GM19395 (cell line): ENCODE measurements around the gene FOXK2.
"Not testable (repeated sequence)": the region's sequence is repeated elsewhere in the genome, so short reads cannot be mapped to it uniquely, and the experiment has no call there.

Experiments used
- ATAC-seq: cut with Tn5 transposase; IDR thresholded peaks from one replicate; pipeline ENCODE4 v1.9.1; 2021; ENCODE audit warnings: mild to moderate bottlenecking, moderate library complexity; ENCODE audit not compliant: unreplicated experiment

The FOXK2 gene

DNA sequence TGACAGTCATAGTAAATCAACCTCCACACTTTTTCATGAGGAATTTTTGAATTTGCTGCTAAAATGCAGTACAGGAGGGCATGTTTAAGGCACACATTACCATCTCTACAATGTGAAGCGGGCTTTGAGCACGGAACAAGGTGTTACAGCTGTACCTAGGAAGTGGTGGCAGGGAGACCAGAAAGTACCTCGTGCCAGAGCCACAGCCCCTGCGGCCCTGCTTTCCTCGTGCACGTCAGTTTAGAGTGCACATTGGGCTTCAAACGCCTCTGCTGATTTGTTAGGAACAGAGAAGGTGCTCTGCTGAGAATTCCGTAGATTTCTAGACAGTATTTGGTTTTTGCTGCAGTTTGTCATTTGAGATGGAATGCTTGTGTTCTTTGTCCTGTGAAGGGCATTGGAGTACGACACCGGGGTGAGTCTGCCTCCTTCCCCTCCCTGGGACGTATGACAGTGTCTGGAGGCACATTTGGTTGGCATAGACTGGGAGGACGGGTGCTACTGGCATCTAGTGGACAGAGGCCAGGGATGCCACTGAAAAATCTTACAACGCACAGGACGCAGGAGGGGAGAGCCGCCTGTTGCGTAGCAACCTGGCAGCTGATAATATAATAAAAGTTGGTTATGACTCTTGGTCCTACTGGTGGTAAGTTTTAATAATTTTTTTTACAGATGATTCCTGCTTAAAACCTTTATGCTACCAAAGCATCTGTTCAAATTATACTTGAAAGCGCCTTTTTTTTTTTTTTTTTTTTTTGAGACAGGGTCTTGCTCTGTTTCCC, 9.1 kb downstream of the FOXK2 start:
- no peak for ATAC-seq

DNA sequence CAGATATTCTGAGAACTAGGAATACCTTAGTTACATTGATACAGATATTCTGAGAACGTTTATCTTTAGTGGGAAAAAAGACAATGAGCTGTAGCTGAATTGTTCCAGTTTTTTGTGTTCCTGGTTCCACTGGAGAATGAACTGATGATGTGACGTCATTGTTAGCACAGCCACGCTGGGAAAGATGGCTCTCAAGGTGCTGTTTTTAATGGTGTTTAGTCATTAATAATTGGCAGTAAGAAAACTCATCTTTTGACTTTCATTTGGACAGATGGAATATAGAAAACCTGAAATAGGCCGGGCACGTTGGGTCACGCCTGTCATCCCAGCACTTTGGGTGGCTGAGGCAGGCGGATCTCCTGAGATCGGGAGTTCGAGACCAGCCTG, 10.4 kb downstream of the FOXK2 start:
- ATAC-seq: no peak

DNA sequence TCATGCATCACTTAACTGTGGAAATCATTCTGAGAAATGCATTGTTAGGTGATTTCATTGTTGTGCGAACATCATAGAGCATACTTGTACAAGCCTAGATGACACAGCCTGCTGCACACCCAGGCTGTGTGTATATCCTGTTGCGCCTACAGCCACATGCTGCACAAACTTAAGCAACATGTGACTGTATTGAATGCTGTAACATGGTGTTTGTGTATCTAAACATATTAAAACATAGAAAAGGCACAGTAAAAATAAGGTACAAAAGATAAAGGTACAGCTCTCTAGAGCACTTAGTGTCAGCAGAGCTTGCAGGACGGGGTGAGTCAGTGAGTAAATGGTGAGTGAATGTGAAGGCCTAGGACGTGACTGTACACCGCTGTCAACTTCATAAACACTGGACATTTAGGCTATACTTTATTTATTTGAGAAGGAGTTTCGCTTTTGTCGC, 11.9 kb downstream of the FOXK2 start:
- no peak for ATAC-seq

- ATAC-seq: no peak
Observed at GRCh38 chr17:82534401-82534812, 14.9 kb downstream of the FOXK2 start.

DNA sequence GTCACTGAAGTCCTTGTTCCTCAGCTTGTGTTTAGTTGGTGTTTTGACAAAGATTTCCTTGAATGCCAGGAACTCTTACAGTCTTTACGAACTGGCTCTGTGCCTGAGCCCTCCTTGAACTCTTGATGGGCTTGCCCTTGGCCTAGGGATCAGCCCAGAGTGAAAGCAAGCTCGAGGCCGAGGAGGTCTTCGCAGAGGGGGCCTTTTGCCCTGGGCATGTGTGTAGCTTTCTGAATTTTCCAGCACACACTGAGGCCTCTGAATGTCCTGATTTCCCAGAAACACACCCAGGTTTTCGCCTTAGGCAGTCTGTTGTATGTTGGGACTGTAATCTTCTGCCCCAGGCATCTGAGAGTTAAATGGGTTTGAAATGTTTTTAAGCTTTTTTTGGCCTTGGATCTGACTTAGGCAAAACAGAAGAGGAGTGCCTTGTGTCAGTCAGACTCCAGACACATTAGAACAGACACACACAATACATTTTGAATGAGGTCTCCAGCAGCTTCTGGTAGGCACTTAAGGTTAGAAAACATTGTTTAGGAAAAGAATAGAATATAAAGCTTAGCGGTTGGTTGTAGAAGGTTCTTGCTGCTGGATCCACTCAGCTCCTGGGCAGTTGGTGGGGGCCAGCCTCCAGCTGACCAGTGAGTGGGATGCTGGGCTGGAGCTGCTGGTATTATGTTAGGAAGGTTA, 17.1 kb downstream of the FOXK2 start:
- ATAC-seq: no peak

DNA sequence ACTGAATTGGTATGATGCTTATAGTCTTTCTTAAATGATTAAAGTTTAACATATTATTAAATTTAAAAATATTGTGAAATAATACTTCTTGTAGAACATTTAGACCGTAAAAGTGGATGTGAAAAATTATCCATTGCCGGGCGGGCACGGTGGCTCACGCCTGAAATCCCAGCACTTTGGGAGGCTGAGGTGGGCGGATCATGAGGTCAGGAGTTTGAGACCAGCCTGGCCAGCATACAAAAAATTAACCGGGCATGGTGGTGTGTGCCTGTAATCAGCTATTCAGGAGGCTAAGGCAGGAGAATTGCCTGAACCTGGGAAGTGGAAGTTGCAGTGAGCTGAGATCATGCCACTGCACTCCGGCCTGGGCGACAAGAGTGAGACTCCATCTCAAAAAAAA, 17.7 kb downstream of the FOXK2 start:
- not testable (repeated sequence) for ATAC-seq

DNA sequence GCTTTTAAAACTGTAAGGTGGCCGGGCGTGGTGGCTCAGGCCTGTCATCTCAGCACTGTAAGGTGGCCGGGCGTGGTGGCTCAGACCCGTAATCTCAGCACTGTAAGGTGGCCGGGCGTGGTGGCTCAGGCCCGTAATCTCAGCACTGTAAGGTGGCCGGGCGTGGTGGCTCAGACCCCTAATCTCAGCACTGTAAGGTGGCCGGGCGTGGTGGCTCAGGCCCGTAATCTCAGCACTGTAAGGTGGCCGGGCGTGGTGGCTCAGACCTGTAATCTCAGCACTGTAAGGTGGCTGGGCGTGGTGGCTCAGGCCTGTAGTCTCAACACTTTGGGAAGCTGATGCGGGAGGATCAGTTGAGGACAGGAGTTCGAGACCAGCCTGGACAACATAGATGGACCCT, 19.5 kb downstream of the FOXK2 start:
- ATAC-seq: not testable (repeated sequence)

GRCh38 chr17:82542439-82542838, 22.9 kb downstream of the FOXK2 start:
- ATAC-seq: no peak

DNA sequence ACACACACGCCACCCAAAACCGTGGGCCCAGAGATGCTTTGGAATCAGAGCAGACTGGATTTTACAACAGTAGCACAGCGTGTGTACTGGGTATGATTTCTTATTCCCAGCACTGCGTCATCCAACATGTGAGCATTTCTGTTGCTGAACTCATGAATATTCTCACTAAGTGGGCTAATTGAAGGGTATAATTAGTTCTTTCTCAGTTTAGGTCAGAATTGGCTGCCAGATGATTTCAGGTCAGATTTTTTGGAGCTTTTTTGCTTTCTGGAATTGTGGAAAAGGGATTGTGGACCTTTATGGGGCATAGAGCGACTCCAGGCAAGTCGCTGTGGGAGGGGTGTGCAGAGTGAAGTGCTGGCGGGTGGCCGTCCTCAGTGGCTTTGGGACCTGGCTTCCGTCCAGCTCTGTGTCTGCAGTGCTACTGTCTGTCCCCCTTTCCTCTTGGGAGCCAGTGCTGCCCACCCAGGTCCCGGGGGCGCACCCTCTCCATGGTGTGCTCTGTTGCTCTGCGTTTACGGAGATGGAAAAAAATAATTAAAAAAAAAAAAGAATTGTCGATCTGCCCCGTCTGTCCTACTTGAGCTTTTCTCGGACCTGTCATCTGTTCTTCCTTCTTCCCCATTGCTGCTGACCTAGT, 25.0 kb downstream of the FOXK2 start:
- ATAC-seq: no peak

DNA sequence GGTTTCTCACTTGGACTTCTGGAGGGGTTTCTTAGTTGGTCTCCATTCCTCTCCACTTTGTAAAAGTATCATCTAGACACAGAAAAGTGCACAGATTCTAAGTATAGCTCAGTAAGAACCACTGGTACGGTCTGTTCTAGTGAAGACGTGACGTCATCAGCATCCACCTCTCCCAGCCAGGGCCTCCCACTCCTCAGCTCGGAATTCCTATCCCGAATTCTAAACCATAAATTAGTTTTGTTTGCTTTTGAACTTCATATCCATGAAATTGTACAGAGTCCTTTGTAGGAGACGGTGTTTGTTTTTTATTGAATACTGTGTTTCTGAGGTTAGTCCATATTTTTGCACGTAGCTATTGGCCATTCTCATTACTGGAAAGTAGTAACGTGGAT, 25.5 kb downstream of the FOXK2 start:
- no peak for ATAC-seq

GRCh38 chr17:82547981-82548380, 28.4 kb downstream of the FOXK2 start:
- no peak for ATAC-seq

- ATAC-seq: no peak
Observed at GRCh38 chr17:82548681-82549303, 29.3 kb downstream of the FOXK2 start.

GRCh38 chr17:82551779-82552457, 32.4 kb downstream of the FOXK2 start:
- ATAC-seq: peak; percentile 70

DNA sequence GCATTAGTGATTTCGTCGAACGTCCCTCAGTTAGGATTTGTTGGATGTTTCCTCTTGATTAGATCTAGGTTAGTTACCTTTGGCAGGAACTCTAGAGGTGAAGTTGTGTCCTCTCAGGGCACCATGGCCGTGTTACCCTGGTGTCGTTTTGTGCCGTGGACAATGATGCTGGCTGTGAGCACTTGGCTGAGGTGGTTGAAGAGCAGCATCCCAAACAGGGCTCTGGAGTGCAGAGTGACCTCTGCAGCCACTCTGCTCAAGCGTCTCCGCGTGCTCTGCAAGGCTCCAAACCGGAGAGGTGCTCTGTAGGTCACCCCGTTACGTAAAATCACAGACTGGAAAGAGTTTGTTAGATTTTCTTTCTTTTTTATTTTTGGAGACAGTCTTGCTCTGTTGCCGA, 33.0 kb downstream of the FOXK2 start:
- ATAC-seq: no peak

GRCh38 chr17:82553210-82553930, 33.8 kb downstream of the FOXK2 start:
- ATAC-seq: no peak

- ATAC-seq: not testable (repeated sequence)
Observed at GRCh38 chr17:82557510-82557909, 38.0 kb downstream of the FOXK2 start.

GRCh38 chr17:82559566-82560251, 40.2 kb downstream of the FOXK2 start:
- no peak for ATAC-seq

DNA sequence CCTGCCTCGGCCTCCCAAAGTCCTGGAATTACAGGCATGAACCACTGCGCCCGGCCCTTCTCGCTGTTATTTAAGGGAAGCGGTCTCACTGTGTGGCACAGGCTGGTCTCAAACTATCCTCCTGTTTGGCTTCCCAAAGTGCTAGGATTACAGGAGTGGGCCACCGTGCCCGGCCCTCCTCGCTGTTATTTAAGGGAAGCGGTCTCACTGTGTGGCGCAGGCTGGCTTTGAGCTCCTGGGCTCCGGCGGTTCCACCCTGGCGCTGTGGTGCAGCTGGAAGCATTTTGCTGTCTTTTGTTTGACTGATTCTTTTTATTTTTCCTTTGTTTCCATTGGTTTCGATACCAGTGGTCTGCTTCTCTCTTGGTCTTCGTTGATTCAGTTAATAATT, 40.7 kb downstream of the FOXK2 start:
- ATAC-seq: no peak

DNA sequence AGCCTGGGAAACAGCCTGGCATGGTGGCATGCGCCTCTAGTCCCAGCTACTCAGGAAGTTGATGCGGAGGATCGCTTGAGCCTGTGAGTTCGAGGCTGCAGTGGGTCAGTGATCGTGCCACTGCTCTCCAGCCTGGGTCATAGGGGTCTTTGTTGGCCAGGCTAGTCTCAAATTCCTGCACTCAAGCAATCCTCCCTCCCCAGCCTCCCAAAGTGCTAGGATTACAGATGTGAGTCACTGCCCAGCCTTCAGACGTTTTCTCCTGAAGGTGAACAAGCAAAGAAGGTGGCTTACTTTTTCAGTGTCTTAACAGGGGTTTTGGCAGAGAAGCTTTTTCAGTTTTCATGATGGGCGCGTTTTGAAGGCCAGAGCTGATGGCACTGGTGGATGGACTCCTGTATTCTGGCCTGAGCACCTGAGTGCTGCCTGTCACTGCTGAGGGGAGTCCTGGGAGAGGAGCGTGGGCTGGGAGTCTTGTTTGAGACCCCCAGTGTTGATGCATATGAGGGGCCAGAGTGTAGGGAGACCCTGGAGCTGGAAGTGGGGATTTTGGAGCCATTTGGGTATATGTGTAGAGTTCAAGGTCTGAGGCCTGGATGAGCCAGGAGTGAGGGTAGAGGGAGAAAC, 41.4 kb downstream of the FOXK2 start:
- ATAC-seq: no peak
